Body of pancreas (tissue), 4 donors: ENCODE measurements around the gene DNAH5.

Experiments
- CTCF ChIP-seq, 7 experiments: fragments of 450-650 bp in 4 of 7; fragments of 200-600 bp in 3 of 7; sonication (generic) in 3 of 7; IDR thresholded peaks; one replicate each; pipeline ENCODE4 v1.5.1; 2016 to 2019; ENCODE audit warnings: antibody characterized with exemption in 7 of 7
- POLR2A ChIP-seq, 3 donors: fragments of 450-650 bp; IDR thresholded peaks; one replicate each; pipeline ENCODE4 v1.6.1; 2016; ENCODE audit warnings: antibody characterized with exemption in 3 of 3, mild to moderate bottlenecking in 2 of 3

- no peak for TF ChIP-seq CTCF (IDR thresholded peaks at IDR 0.05)
- TF ChIP-seq POLR2A (IDR thresholded peaks at IDR 0.05) = no peak
These were observed 300.8 kb downstream of the DNAH5 start for GRCh38 chr5:13643734-13644133.
